NOMO-1 (cell line): ENCODE data around the gene TCERG1L.
"Not testable (repeated sequence)": the region's sequence is repeated elsewhere in the genome, so short reads cannot be mapped to it uniquely, and the experiment has no call there.

Source experiments
- DNase-seq, 2 experiments: peaks; one replicate each; lab custom pipeline; 2025; ENCODE audit not compliant: unreplicated experiment in 2 of 2; lab: John Stamatoyannopoulos, UW

TCERG1L gene

DNA sequence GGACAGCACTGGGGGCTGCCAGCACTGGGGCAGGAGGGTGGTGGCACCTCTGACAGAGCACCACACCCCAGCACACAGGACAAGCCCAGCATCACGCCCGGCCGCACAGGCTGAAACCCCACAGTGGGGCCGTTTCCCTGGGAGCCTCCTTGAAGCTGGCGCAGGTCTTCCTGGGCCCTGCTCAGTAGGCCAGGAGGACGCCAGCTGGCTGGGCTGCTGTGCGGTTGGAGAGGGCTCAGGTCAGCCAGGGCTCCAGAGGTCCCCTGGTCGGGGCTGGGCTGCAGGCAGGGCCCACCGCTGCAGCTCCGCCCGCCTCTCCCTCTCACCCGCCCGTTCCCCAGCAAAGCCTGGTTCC, 137.3 kb downstream of the TCERG1L start:
- no peak for DNase-seq

DNA sequence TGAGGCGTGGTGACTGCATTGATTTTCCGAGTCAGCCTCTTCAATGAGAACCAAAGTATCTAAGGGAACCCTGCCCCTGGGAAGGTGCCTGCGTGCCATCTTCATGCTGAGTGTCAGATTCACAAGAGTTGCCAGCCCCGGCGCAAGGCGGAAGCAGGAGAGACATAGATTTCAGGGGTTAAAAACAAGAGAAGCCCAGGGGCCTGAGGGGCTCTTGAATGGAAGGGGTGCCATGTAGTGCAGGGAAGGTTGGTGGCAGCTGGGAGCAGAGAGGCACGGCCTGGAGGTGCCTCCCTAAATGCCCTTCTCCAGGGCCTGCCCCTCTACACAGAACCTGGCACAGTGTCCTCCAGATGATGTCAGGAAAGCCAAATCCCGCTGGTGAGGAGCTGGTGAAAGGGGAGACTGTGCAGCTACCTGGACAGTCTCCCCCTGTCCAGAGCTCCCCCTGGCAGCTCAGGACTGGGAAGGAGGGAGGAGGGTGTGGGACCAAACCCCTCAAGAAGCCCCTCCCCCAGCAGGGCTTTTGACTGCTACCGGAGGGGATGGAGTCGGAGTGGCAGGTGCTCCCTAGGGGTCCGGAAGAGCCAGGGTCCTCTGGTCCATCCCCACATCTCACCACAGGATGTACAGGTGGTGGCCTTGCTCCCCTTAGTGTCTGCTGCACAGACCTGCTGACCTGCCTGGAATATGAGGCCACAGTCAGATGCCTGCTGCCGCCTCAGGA, 137.9 kb downstream of the TCERG1L start:
- DNase-seq = no peak

DNA sequence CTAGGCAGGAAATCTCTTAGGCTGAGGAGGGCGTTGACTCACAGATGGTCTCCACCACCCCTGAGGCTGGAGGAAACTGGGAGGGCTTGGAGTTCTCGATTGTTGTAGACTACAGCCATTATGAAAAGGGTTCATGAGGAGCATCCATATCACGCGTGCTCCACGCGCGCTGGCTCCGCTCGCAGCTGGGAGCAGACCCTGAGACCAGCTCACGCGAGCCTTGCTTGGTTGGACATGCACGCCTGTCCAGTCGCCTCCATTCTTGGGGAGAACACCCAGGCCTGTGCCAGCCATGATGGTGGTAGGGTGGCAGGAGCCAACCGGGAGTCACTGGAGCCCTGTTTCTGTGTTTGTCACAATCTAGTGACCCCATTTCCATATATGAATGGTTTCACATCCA, 139.1 kb downstream of the TCERG1L start:
- DNase-seq = no peak

DNA sequence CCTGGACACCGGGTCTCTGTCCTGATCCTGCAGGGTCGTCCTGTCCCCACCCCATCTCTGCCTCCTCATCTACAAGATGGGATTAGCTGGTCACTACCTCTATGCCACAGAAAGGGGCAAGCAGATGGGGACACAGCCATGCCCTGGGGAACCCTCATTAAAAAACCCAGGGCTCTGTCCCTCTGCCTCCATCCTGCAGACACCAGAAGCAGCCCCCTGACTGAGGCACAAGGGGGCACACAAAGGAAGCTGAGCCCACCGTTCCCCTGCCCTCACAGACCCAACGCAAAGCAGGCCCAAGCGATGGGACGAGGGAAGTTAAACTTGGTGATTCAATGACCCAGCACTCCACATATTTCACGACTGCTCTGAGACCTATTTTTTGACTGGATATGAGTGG, 142.4 kb downstream of the TCERG1L start:
- DNase-seq = no peak

DNA sequence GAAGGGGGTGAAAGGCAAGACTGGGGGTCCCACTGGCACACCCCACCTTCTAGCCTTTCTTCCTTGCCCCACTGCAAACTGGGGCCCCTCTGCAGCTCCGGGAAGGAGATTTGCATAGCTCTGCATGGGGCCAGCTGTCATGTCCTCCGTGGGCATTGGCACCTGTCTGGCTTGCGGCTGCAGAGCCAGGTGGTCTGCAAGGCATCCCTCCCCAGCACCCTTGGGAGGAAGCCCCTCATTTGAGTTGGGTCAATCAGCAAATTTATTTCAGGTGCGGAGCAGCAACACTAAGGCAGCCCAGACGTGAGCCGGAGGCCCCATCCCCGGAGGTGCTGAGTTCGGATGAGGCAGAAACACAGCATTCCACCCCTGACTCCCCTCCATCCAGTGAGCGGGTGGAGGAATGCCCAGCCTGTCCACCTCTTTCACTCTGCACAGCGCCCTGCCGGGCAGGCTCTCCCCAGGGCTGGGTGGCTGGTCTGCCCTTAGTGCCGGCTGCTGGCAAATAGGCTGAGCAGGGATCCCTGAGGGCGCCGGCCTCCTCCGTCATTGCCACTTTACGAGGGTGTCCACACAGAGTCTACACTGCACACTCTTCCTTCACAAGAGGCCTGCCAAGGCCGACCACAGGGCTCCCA, 143.2 kb downstream of the TCERG1L start:
- DNase-seq = no peak

DNA sequence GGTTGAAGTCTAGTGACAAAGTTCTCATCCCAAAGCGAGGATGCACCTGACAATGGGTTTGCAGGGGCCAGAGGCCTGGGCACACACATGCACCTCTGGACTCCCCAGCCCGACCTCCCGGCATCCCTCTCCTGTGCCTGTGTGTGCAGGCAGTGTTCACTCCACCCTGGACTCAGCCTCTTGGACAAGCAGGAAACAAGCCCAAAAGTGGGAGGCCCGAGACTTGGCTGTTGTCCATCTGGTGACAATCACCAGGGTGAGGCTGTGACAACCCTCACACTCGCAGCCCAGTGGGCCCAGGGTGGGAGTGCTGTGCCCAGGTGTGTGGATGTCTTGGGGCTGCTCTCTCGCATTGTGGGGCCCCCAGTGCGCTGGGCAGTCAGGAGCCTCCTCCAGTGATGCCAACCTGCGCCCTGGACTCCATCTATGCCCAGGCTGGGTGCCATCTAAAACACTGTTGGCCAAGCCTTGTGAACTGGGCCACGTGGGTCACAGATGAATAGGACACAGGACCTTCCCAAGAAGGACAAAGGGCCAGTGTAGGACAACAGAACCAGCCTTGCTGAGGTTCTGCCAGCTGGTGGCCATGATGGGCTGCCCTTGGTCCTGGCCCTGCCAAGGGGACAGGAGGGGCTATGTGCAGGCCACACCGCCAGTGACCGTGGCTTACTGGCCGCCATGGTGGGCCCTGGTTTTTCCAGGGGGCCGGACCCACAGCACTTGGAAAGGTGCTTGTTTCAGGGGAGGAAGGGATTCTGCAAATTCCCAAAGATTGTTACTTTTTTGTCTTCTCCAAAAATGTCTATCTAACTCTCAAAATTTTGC, 144.3 kb downstream of the TCERG1L start:
- no peak for DNase-seq

DNA sequence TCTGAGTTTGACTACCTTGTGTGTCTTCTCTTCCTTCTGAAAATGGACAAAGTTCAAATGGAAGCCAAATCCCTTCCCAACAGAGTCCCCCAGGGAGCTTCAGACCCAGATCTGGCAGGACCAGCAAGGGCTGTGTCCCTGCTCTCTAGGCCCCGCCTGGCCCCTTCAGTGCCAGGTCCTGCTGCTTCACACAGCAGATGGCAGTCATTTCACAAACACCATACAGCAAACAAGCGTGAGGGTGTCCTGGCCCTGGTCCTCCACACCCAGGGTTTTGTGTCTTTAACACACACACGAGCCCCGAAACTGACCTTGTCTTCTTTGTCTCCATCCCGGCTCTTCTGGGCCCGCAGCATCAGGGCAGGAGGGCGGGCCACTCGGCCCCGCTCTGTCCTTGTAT, 145.0 kb downstream of the TCERG1L start:
- no peak for DNase-seq

DNA sequence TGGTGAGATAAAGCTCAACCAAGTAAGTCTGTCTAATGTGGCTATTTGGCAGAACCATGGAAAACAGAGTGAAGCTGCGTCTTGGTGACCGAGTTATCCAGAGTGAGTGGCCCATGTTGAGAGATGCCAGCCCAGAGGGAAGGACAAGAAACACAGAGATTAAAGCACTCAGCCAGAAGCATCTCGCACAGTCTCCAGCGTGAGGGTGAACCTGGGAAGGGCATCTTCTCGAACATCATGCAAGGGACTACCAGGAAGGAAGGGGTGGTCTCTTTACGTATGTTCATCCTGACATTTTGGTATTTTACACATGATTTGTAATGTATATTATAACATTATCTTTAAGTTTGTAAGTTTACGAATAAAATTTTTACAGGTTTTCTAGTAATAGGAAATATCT, 146.4 kb downstream of the TCERG1L start:
- no peak for DNase-seq

DNA sequence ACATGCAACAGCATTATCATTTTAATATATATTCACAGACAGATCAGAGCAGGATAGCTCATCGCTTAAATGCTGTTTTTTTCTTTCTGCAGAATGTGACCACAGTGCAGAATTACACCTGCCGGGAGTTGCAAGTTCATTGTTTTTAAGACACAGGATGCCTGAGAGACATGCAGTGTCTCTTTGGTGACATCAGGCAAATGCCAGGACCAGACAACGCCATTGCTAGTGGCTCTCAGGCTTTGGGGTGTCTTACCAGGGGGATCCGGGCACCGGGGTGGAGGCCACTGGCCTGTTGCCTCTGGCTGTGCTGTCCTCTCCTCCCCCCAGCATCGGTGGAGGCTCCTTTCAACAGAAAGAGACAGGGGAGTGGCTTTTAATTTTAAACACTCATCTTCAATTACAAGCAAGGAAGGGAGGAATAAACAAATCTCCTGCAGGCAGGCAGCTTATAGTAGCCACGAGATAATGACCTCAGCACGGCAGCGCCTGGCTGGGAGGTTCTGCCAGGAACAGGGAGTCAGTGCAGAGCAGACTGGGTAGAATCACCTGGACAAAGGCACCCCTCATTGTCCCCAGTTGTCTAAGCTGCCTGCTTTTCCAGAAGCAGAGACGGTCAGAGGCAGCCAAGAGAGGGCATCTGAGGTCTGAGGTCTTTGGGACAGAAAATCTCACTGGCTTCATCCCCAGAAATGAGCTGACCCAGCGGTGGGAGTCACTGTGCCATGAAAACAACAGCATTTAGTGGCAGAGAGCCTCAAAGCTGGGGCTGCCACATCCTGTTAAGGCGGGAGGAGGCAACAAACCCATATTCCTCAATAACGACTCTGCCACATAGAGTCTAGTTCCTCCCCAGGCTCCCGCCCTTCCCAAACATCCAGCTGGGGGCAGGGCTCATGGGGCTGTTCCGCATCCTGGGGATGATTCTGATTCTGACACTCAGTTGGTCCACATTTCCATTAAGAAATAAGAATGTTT, 148.4 kb downstream of the TCERG1L start:
- DNase-seq = no peak

DNA sequence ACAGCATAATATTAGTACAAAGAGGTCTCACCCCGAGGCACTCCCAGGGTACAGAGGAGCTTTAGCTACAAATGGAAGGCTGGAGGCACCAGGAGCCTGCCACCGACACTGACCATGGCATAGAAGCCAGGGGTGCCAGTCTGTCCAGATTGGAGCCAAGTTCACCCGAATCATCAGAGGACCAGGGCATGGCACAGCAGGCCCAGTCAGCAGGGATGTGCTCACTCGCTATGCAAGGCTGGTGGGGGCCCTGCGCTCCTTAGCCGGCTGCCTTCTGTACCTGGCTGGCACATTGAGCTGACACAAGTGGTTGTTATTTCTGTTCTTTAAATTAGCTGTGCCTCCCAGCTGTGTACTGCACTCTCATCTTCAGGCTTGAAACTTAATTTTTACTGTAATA, 149.3 kb downstream of the TCERG1L start:
- DNase-seq = no peak

DNA sequence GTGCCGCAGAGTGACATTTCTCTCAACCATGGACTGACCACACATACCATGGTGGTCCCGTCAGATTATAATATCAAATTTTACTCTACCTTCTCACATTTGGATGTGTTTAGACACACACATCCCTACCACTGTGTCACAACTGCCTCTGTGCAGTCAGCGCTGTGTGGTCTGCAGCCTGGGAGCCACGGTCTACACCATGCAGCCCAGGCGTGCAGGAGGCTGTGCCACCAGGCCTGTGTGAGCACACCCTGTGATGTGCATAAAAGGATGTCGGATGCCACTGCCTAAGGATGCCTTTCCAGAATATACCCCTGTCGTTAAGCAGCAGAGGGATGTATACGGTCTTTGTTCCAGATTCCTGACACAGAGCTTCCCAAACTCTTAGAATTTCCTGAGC, 150.4 kb downstream of the TCERG1L start:
- no peak for DNase-seq

DNA sequence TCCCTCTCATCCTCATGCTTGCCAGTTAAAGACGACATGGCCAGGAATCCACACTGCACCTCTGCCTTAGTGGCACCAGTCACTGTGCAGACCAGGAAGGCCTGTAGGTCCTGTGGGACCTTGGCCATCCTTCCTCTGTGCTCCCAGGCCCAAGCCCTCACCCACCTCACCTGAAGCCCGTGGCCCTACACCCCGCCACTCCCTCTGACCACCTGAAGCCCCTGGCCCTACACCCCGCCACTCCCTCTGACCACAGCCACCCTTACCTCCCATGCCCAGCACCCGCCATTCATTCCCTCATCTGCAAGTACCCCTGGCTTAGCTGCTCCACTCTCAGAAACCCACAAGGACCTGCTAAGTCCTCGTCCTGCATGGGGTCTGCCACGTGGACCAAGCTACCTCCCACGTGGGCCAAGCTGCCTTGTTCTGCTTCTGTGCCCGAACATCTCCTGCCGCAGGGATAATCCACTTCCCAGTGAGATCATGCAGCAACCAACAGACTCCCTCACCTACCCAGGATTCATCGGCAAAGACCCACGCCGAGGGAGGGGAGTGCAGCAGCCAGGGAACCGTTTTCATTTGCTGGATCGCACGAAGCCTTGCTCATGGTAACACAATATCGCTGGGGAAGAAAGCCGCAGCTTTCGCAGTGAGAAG, 151.2 kb downstream of the TCERG1L start:
- DNase-seq = no peak

DNA sequence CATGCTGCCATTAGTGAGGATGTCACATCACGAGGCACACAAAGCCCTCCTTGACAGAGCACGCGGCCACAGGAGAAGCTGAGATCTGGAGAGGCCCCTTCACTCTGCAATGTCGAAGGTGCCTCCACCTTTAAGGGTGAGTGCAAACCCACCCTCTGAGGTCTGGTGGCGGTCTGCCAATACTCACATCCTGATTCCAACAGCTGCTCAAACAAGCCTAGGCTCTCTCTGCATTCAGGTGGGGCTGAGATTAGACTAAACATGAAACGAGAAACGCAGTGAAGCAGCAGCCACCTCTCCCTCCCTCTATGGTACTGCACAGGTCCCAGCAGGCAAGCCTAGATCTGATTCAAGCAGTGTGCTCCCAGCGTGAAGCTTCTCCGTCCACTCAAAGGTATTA, 151.8 kb downstream of the TCERG1L start:
- no peak for DNase-seq

DNA sequence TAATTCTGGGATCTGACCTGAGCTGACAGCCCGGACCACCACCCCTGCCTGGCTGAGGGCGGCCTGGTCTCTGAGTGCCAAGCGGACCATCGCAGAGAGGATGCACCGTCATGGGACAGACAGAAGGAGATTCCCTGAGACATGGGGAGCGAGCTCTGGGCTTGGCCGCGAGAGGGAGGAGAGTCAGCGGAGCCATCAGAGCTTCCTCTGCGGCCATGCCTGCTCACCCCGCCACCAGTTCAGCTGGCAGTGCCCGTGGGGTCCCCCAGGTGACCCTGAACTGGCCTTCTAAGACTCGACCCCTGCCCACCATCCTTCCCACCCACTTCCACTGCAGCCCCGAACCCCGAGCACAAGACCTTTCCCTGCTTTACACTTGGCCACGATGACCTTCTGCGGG, 152.8 kb downstream of the TCERG1L start:
- no peak for DNase-seq

DNA sequence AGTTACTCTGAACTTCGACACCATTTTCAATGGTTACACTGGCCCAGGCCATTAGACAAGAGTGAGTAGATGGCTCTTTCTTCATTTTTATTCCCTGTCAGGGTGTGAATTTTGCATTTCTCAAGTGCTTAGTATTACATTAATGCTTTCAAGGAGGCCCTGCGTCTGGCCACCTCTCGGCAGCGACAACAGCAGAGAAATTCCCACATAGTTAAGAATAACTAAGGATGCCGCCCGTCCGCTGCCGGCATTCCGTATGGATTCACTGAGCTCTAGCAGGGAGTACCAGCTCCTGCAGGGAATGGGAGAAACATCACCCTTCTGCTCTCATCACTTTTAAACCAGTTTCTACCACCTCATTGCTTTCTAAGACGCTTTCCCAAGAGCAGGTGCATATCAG, 153.6 kb downstream of the TCERG1L start:
- DNase-seq = no peak

DNA sequence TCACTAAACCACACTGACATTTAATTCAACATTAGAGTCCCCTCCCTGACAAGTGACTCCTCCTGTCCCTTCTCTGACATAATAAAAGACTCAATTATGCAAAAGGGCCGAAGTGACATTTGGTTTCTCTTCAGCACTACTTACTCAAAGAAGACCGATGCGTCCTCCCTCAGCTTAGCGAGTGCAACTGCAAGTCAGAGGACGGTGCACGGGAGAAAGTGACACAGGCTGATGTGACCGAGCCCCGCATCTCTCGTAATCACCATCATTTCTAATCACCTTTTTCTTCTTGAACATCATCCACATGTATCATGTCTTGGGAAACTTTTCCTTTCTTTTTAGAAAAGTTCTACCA, 155.7 kb downstream of the TCERG1L start:
- no peak for DNase-seq

DNA sequence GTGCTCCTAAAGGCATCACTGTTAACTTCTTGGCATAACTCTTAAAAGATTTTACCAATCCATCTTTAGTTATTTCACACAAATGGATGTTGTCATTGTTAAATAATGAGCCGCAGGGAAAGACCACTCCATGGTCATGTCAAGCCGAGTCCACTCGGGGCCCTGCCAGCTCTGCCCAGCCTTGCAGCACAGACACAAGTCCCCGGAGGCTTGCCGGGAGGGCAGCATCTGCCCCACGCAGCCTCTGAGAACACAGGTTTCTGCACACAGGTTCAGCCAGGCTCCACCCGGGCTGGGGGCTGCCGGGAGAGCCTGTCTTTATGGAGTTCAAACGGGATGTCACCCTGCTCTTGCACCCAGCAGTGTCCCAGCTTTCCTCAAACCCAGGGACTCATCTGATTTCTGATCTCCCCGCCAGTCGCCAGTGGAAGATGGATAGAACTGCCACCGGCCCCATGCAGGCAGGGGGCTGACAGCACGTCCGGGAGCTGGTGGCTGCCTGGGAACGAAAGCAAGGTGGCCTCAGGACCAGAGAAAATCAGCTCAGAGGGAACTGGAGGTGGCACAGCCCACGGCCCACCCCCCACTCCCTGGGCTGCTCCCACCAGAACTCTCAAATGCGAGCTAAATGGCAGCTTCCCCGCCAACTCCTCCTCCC, 156.2 kb downstream of the TCERG1L start:
- no peak for DNase-seq

DNA sequence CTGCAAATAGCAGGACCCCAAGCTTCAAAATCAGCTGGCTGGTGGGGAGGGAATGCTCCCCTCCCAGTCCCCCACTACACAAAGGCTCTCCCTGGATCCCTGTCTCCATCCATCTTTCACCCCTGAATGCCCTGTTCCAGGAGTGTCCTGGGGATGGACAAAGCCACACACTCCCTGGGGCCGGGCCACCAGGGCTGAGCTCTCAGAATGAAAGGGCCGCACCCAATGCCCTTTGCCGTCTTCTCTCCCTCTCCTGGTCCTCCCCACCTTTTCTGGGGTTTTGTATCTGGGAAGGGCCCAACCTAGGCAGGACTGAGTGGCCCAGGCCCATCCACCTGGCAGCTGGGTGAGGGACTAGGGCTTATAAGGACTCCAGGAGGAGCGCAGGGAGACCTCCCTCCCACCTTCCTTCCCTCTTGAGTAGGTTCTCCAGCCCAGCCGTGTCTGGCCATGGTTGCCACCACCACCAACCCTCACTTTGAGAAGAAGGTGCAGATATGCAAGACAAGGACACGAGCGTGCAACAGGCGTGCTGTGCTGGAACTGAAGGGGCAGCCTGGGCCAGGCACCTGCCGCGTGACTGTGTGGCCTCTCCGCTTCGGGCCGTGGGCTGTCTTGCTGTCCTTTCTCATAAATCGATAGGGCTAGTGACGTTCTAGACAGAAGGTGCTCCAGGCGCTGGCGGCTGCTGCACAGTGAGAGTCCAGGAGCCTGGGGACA, 157.1 kb downstream of the TCERG1L start:
- no peak for DNase-seq

DNA sequence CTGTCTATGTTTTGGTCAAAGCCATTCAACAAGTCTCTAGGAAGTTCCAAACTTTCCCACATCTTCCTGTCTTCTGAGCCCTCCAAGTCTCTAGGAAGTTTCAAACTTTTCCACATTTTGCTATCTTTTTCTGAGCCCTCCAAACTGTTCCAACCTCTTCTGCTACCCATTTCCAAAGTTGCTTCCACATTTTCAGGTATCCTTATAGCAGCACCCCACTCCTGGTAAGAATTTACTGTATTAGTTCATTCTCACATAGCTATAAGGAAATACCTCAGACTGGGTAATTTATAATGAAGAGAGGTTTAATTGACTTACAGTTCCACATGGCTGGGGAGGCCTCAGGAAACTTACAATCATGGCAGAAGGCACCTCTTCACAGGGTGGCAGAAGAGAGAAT, 159.1 kb downstream of the TCERG1L start:
- DNase-seq = not testable (repeated sequence)
